ENCODE measurements around the gene IFIT1B.

The IFIT1B gene

GRCh38 chr10:89352802-89353201 is 25.1 kb upstream of the IFIT1B start:
- H3K27me3 ChIP-seq (ENCODE audit: insufficient read depth, low read length): no peaks in the 10 kb centered on the region
- no peak overlapping the region for H3K4me3 ChIP-seq (ENCODE audit: low read length)
- H3K9me3 ChIP-seq (ENCODE audit: low read length): peaks cover 2% of the 10 kb centered on the region
- H3K36me3 ChIP-seq (ENCODE audit: insufficient read depth, low read length): no peaks in the 10 kb centered on the region
- no peak overlapping the region for H2AFZ ChIP-seq (ENCODE audit: low read depth, low read length)
- H3K4me1 ChIP-seq (ENCODE audit: insufficient read depth, low read length): peaks cover 58% of the 10 kb centered on the region

DNA sequence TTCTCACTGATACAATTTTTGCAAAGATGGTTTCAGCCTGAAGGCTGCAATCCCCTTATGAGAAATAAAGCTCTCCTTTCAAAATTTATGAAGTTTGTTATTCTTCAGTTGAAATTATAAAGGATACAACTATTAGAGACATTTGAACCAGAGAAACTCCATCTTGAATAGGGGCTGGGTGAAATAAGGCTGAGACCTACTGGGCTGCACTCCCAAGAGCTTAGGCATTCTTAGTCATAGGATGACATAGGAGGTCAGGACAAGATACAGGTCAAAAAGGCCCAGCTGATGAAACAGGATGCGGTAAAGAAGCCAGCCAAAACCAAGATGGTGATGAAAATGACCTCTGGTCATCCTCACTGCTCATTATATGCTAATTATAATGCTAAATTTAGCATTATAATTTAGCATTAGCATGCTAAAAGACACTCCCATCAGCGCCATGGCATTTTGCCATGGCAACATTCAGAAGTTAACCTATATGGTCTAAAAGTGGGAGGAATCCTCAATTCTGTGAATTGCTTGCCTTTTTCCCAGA is 22.4 kb upstream of the IFIT1B start:
- H3K36me3 ChIP-seq (ENCODE audit: insufficient read depth, low read length): no peaks in the 10 kb centered on the region
- no peaks in the 10 kb centered on the region for H3K27me3 ChIP-seq (ENCODE audit: insufficient read depth, low read length)
- H3K4me1 ChIP-seq (ENCODE audit: insufficient read depth, low read length): peaks cover 47% of the 10 kb centered on the region
- no peak overlapping the region for H3K4me3 ChIP-seq (ENCODE audit: low read length)
- H3K9me3 ChIP-seq (ENCODE audit: low read length): peaks cover 2% of the 10 kb centered on the region
- H2AFZ ChIP-seq (ENCODE audit: low read depth, low read length): no peak overlapping the region

GRCh38 chr10:89357096-89357495 is 20.8 kb upstream of the IFIT1B start:
- Histone ChIP-seq H3K9me3 (ENCODE audit: low read length) (peaks cover 2% of the 10 kb centered on the region), H3K36me3 (ENCODE audit: insufficient read depth, low read length) (no peaks in the 10 kb centered on the region), H3K4me1 (ENCODE audit: insufficient read depth, low read length) (peaks cover 33% of the 10 kb centered on the region), H3K27me3 (ENCODE audit: insufficient read depth, low read length) (no peaks in the 10 kb centered on the region), H3K4me3 (ENCODE audit: low read length) (no peak overlapping the region), H2AFZ (ENCODE audit: low read depth, low read length) (no peak overlapping the region)

DNA sequence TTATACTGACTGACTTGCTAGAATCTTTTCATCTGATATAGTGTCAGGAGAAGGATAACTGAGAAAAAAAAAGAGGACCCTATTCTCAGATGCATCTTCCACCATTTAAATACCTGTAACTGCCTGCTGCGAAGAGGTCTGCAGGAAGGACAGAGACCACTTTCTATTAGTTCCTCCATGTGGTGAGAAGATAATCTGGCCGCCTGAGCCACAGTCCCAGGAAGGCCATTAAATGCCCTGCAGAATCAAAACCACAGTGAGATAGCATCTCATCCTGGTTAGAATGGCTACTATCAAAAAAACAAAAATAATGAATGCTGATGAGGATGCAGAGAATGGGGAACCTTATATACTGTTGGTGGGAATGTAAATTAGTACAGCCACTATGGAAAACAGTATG is 19.9 kb upstream of the IFIT1B start:
- H3K27me3 ChIP-seq (ENCODE audit: insufficient read depth, low read length): no peaks in the 10 kb centered on the region
- H3K9me3 ChIP-seq (ENCODE audit: low read length): peaks cover 2% of the 10 kb centered on the region
- no peak overlapping the region for H3K4me3 ChIP-seq (ENCODE audit: low read length)
- no peak overlapping the region for H2AFZ ChIP-seq (ENCODE audit: low read depth, low read length)
- peaks cover 29% of the 10 kb centered on the region for H3K4me1 ChIP-seq (ENCODE audit: insufficient read depth, low read length)
- H3K36me3 ChIP-seq (ENCODE audit: insufficient read depth, low read length): no peaks in the 10 kb centered on the region

- Histone ChIP-seq H2AFZ (ENCODE audit: low read depth, low read length) (no peak overlapping the region), H3K27me3 (ENCODE audit: insufficient read depth, low read length) (no peaks in the 10 kb centered on the region), H3K4me1 (ENCODE audit: insufficient read depth, low read length) (peaks cover 24% of the 10 kb centered on the region), H3K4me3 (ENCODE audit: low read length) (no peak overlapping the region), H3K9me3 (ENCODE audit: low read length) (no peaks in the 10 kb centered on the region), H3K36me3 (ENCODE audit: insufficient read depth, low read length) (no peaks in the 10 kb centered on the region)
Observed at GRCh38 chr10:89360157-89360556, 17.7 kb upstream of the IFIT1B start.

DNA sequence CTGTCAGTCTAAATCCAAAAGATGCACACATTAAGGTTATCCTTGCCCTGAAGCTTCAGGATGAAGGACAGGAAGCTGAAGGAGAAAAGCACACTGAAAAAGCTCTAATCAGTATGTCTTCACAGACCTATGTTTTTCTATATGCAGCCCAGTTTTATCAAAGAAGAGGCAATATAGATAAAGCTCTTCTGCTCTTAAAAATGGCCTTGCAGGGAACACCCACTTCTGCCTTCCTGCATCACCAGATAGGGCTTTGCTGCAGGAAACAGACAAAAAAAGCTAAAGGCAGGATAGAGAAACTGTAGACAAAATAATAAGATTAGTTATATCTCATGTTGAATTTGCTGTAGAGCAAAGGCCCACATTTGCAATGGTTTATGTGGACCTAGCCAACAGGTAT is 14.9 kb upstream of the IFIT1B start:
- Histone ChIP-seq H3K9me3 (ENCODE audit: low read length) (no peaks in the 10 kb centered on the region), H3K27me3 (ENCODE audit: insufficient read depth, low read length) (no peaks in the 10 kb centered on the region), H3K4me1 (ENCODE audit: insufficient read depth, low read length) (peaks cover 12% of the 10 kb centered on the region), H3K36me3 (ENCODE audit: insufficient read depth, low read length) (no peaks in the 10 kb centered on the region), H3K4me3 (ENCODE audit: low read length) (no peak overlapping the region), H2AFZ (ENCODE audit: low read depth, low read length) (no peak overlapping the region)

DNA sequence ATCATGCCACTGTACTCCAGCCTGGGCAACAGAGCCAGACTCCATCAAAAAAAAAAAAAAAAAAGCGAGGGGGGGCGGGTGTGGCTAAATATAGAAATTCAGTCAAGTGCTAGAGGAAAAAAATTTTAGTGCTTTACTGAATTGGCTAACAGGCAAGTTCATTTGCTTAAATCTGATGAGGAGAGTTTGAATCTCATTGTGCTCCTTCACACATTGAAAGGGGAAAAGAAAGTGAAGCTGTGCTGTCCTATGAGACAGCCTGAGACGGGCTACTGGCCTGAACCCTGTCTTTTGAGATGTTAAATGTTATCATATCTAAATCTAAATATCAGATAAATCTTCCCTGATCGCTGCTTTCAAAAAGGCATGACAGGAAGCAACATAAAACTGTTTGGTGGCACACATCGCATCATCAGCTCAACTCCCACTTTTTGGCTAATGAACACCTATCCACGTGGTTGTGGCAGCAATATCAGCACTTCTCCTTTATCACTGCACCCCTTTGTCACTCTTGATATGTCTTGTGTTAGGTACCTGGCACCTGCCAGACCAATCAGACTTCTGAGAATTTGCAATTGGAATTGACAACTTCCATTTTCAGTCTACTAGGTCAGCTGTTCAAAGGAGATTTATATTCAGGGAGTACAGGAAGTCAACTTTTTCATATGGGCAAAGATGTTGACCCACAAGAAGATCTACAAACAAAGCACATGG is 14.0 kb upstream of the IFIT1B start:
- Histone ChIP-seq H2AFZ (ENCODE audit: low read depth, low read length) (no peak overlapping the region), H3K36me3 (ENCODE audit: insufficient read depth, low read length) (no peaks in the 10 kb centered on the region), H3K27me3 (ENCODE audit: insufficient read depth, low read length) (no peaks in the 10 kb centered on the region), H3K4me1 (ENCODE audit: insufficient read depth, low read length) (peaks cover 17% of the 10 kb centered on the region), H3K4me3 (ENCODE audit: low read length) (no peak overlapping the region), H3K9me3 (ENCODE audit: low read length) (no peaks in the 10 kb centered on the region)

GRCh38 chr10:89364531-89364930 is 13.3 kb upstream of the IFIT1B start:
- Histone ChIP-seq H3K4me1 (ENCODE audit: insufficient read depth, low read length) (peaks cover 23% of the 10 kb centered on the region), H2AFZ (ENCODE audit: low read depth, low read length) (no peak overlapping the region), H3K27me3 (ENCODE audit: insufficient read depth, low read length) (no peaks in the 10 kb centered on the region), H3K36me3 (ENCODE audit: insufficient read depth, low read length) (no peaks in the 10 kb centered on the region), H3K9me3 (ENCODE audit: low read length) (no peaks in the 10 kb centered on the region), H3K4me3 (ENCODE audit: low read length) (no peak overlapping the region)

DNA sequence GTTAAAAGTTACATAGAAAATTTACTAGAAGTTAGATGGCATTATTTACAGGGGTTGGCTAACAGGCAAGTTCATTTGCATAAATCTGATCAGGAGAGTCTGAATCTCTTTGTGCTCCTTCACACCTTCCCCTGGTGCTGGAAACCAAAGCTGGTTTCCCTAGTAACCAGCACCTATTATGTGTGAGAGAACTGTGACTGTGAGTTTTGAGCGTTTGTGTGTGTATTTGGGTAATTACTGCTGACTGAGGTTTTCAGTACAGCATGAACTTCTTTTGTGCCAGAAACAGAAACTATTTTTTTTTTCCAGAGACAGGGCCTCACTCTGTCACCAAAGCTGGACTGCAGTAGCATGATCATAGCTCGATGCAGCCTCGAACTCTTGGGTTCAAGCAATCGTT is 10.3 kb upstream of the IFIT1B start:
- Histone ChIP-seq H3K36me3 (ENCODE audit: insufficient read depth, low read length) (no peaks in the 10 kb centered on the region), H3K27me3 (ENCODE audit: insufficient read depth, low read length) (no peaks in the 10 kb centered on the region), H3K4me3 (ENCODE audit: low read length) (no peak overlapping the region), H2AFZ (ENCODE audit: low read depth, low read length) (no peak overlapping the region), H3K4me1 (ENCODE audit: insufficient read depth, low read length) (peaks cover 19% of the 10 kb centered on the region), H3K9me3 (ENCODE audit: low read length) (no peaks in the 10 kb centered on the region)

DNA sequence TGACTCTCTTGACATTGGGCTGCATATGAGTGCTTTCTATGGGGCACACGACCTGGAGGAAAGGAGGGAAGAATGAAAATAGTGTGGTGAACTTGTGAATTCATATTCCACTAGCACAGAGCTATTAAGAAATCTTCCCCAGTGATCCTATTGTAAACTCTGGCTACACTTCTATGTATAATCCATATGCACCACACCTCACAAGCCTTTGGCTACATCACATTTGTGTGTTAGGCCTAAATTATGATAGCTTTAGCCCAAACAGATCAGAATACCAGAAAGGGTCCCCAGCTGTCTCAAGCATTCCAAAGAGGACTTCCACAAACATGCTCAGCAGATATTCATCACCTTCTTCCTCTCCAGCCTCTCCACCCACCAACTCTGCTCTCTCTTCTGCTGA is 9.7 kb upstream of the IFIT1B start:
- Histone ChIP-seq H3K4me1 (ENCODE audit: insufficient read depth, low read length) (peaks cover 19% of the 10 kb centered on the region), H2AFZ (ENCODE audit: low read depth, low read length) (no peak overlapping the region), H3K36me3 (ENCODE audit: insufficient read depth, low read length) (no peaks in the 10 kb centered on the region), H3K4me3 (ENCODE audit: low read length) (no peak overlapping the region), H3K27me3 (ENCODE audit: insufficient read depth, low read length) (no peaks in the 10 kb centered on the region), H3K9me3 (ENCODE audit: low read length) (no peaks in the 10 kb centered on the region)

GRCh38 chr10:89369156-89370105 is 8.4 kb upstream of the IFIT1B start:
- H3K4me3 ChIP-seq (ENCODE audit: low read length): no peak overlapping the region

DNA sequence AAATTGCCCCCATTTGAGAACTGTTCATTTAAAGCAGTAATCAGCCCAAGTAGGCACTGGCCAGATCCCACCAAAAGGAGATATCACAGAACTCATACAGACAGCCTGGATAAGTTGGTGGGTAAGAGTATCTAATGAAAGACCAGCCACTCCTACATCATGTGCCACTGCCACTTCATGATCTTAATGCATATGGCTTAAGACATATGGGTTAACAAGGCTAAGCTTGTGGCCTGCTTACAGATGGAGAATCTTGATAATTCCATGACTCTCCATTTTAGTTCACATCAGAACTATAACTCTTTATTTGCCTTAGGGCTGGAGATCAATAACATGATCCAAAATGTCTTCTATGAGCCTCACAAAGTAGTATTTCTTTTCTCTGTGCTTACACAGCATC is 6.8 kb upstream of the IFIT1B start:
- Histone ChIP-seq H3K9me3 (ENCODE audit: low read length) (no peaks in the 10 kb centered on the region), H2AFZ (ENCODE audit: low read depth, low read length) (no peak overlapping the region), H3K4me1 (ENCODE audit: insufficient read depth, low read length) (peaks cover 29% of the 10 kb centered on the region), H3K4me3 (ENCODE audit: low read length) (no peak overlapping the region), H3K36me3 (ENCODE audit: insufficient read depth, low read length) (no peaks in the 10 kb centered on the region), H3K27me3 (ENCODE audit: insufficient read depth, low read length) (no peaks in the 10 kb centered on the region)

More at GRCh38 chr10:89369156-89370105, 8.4 kb upstream of the IFIT1B start:
- no peaks in the 10 kb centered on the region for H3K36me3 ChIP-seq (ENCODE audit: insufficient read depth, low read length)
- H3K4me1 ChIP-seq (ENCODE audit: insufficient read depth, low read length): peaks cover 25% of the 10 kb centered on the region
- H3K9me3 ChIP-seq (ENCODE audit: low read length): no peaks in the 10 kb centered on the region
- H3K27me3 ChIP-seq (ENCODE audit: insufficient read depth, low read length): no peaks in the 10 kb centered on the region
- no peak overlapping the region for H2AFZ ChIP-seq (ENCODE audit: low read depth, low read length)

GRCh38 chr10:89371987-89372386 is 5.9 kb upstream of the IFIT1B start:
- H2AFZ ChIP-seq (ENCODE audit: low read depth, low read length): no peak overlapping the region
- H3K4me3 ChIP-seq (ENCODE audit: low read length): no peak overlapping the region
- H3K36me3 ChIP-seq (ENCODE audit: insufficient read depth, low read length): no peaks in the 10 kb centered on the region
- H3K4me1 ChIP-seq (ENCODE audit: insufficient read depth, low read length): peaks cover 29% of the 10 kb centered on the region
- H3K27me3 ChIP-seq (ENCODE audit: insufficient read depth, low read length): no peaks in the 10 kb centered on the region
- H3K9me3 ChIP-seq (ENCODE audit: low read length): no peaks in the 10 kb centered on the region
